HG03565 (cell line): ENCODE measurements around the gene MFN2.
"Not testable (repeated sequence)": the region's sequence is repeated elsewhere in the genome, so short reads cannot be mapped to it uniquely, and the experiment has no call there.

Experiments
- ATAC-seq: cut with Tn5 transposase; IDR thresholded peaks from one replicate; pipeline ENCODE4 v1.9.1; 2021; ENCODE audit warnings: mild to moderate bottlenecking, moderate library complexity; ENCODE audit not compliant: unreplicated experiment

The MFN2 gene

DNA sequence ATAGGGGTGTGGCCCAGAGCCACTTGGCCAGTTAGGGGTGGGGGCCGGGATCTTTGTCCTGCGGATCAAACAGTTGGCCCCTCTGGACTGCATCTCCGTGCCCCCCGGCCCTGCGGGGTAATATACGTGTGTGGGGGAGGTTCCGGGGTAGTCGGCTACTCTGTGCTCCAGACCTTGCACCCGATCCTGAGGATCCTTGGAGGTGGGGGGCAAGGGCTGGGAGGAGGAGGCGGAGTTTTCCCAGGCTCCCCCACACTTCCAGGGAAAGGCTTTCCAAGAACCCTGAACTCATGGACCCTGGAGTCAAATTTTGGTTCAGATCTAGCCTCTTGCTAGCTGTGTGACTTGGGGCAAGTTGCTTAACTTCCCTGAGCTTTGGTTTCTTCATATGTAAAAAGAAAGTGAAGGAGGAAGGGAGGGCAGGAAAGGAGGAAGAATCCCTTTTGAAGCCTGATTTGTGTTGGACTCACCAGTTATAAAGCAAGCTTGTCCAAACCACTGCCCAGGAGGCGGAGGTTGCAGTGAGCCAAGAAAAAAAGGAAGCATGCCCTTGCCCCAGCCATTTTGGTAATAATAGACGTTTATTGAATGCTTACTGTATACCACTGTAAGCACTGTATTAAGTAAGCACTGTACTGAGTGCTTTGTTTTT, 39.7 kb downstream of the MFN2 start:
- no peak for ATAC-seq

DNA sequence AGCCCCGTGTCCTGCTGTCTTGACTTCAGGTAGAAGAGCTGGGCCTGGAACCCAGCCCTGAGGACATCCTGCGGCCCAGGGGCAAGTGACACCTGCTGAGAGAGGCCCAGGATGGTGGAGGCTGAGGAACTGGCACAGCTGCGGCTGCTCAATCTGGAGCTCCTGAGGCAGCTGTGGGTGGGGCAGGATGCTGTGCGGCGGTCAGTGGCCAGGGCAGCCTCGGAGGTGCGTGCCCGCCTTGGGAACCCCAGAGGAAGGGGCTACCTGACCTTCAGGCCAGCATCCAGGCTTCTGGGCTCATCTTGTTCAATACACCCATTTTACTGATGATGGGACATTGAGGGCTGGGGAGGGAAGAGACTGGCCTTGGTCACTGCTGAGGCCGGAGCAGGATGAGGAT, 41.4 kb downstream of the MFN2 start:
- ATAC-seq = no peak

DNA sequence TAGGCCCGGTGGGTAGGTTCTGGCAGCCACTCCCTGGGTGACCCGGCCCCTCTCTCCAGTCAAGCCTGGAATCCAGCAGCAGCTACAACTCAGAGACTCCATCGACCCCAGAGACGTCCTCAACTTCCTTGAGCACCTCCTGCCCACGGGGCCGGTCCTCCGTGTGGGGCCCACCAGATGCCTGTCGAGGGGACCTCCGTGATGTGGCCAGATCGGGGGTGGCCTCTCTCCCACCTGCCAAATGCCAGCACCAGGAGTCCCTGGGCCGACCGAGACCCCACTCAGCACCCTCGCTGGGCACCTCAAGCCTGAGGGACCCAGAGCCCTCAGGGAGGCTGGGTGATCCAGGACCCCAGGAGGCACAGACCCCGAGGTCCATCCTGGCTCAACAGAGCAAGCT, 41.8 kb downstream of the MFN2 start:
- ATAC-seq = no peak

DNA sequence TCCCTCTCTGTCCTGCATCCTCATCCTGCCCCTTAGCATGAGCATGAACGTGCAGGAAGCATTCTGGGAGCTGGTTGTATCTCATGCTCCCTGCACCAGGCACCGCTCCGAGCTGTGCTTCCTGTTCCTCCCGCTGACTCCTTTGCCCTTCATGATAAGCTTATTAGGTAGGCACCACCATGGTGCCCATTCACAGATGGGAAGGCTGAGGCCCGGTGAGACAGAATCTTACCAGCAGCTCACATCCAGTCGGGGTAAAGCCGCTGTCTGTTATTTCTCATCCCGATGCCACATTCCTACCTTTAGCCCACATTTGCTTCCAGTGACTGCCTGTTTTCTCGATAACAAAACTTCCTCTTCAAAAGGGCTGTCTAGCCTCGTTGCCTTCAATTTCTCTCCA, 46.3 kb downstream of the MFN2 start:
- no peak for ATAC-seq

DNA sequence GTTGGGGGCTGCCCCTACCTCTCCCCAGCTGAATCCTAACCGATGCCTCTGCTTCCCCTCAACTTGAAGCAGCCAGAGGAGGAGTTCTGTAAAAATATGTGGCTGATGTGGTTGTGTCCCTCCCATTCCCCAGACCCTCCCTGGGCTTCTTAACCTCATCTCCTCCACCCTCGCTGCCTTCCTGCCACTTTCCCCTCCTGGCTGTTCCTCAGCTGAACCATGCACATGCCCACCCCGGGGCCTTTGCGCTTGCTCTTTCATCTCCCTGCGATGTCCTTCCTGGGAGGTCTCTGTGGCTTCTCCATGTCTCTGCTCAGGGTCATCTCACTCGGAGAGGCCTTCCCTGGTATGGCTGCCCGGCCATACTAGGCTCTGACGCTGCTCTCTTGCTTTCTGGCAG, 48.0 kb downstream of the MFN2 start:
- ATAC-seq = no peak

DNA sequence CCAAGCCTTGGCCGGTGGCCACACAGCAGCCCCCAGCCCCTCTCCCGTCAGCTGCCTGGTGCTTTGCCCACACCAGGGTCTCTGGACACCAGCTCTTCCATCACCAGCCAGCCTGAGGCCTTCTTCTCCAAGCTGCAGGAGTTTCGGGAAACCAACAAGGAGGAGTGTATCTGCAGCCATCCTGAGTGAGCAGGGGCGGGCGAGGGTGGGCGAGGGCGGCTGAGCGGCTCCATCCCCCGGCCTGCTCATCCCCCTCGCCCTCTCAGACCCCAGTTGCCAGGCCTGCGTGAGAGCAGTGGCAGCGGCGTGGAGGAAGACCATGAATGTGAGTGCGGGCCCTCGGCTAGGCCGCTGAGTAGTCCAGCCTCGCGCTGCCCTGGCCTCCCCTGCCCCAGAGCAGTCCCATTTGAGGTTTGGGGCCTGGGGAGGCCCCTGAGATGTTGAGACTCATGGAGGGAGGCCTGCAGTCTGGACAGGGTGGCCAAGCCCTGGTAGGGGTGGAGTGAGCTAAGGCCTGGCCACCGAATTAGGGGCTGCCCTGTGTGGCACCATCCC, 48.8 kb downstream of the MFN2 start:
- no peak for ATAC-seq

DNA sequence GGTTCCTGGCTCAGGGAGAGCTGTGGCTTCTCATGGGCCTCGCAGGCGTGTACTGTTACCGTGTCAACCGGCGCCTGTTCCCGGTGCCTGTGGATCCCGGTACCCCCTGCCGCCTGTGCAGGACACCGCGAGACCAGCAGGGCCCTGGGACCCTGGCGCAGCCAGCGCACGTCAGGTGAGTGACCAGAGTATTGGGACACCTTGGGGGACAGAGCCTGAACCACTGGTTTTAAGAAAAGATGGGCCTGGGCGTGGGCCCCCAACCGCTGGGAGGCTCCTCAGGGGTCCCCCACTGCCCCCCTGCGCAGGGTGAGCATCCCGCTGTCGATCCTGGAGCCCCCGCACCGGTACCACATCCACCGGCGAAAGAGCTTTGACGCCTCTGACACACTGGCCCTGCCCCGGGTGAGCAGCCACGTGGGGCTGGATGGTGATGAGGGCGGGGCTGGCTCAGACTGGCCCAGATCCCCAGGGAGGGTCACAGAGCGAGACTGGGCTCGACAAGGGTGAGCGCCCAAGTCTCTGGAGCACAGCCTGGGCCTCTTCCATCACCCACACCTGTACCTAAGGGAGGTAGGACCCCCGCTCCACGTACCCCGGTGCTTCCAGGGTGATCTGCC, 49.6 kb downstream of the MFN2 start:
- no peak for ATAC-seq

DNA sequence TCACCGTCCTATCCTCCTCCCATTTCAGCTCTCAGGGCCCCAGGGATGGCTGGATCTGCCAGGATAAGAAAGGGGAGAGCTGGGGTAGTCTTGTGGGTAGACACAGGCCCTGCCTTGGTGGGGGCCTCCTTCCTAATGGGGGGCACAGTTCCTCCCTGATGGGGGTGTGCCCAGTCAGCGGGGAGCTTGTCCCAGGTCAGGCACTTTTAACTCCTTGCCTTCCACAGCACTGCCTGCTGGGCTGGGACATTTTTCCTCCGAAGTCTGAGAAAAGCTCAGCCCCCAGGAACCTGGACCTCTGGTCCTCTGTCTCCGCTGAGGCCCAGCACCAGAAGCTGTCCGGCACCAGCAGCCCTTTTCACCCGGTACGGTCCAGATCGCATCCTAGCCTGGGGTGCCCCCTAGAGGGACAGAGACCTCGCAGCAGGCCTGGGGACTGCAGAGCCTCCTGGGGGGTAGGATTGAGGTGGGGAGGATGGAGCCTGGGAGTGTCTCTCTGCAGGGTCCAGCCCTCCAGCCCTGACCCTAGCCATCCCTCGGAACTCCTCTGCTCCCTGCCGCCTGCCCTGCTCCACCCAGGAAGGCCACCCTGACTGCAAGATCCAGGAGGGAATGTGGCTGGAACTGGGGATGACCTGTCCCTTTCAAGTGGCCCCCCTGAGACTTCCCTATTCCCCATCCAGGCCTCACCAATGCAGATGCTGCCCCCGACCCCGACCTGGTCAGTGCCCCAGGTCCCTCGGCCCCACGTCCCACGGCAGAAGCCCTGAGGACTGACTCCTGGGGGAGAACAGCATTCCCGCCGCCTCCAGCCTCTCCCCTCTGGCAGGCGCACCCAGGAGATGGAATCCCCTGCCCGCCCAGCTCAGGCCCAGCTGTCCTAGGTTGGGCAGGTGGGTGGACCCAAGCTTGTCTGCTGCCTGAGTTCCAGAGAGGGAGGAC, 51.1 kb downstream of the MFN2 start:
- ATAC-seq = no peak

DNA sequence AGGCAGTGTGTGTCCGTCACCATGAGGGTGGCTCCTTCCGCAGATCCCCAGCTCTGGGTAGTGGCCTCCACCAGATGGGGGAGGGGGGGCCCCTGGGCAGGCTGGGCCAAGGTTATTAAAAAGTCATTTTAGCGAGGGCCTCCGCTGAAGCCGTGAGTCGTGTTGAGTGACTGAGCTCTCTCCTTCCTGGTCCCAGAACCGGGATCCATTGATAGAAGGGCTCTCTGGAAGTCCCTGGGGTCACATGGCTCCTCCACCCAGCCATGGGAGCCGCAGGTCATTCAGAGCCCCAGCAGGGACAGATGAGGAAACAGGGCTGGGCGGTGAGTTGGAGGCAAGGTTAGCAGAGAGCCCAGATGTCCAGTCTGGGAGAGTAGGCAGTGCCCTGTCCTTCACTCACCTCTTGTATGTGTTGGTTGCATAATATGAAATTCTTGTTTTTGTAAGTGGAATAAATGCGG, 51.9 kb downstream of the MFN2 start:
- ATAC-seq = no peak

DNA sequence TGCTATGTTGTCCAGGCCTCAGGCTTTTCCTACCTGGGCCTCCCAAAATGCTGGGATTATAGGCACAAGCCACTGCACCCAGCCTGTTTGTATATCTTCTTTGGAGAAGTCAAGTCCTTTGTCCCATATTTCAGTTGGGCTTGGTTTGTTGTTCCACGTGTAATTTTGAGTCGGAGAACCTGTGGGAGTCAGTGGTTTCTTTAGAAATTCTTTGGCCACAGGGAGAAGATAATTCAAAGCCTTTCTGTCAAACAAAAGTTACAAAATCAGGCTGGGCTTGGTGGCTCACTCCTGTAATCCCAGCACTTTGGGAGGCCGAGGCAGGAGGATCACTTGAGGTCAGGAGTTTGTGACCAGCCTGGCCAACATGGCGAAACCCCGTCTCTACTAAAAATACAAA, 53.2 kb downstream of the MFN2 start:
- not testable (repeated sequence) for ATAC-seq

DNA sequence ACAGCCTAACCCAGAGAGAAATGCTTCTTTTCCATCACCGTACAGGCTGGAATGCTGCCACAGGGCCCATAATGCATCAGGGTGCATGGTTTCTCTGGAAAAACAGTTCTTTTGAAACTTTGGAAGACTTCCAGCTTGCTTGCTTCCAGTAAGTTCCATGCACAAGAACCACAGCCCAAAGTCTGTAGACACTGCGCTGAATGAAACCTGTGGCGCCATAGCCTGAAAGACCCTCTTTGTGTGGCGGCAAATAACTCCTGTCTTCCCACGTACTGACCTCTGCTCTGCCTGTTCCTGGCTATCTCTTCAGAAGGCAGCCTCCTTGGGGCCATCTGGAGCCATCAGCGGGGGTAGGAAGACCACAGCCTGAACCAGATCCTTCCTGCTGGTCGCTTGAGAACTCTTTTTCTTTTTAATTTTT, 54.1 kb downstream of the MFN2 start:
- ATAC-seq = no peak

DNA sequence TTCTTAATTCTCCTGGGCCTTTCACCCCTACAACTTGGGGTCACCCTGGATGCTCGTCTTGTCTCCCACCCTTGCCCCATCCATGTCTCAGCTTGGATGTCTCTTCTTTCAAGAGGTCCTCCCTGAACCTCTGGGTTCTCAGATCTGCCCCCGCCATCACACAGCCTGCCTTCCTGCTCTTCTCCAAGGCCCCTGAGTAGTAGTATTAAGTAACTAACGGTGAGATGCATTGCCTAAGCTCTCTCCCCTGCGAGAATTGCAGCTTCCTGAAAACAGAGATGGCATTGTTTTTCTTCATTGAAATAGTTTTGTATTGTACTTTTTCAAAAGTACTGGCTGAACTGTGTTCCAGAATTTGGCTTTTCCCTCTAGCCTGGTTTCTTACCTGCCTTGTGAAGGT, 55.1 kb downstream of the MFN2 start:
- ATAC-seq = no peak

DNA sequence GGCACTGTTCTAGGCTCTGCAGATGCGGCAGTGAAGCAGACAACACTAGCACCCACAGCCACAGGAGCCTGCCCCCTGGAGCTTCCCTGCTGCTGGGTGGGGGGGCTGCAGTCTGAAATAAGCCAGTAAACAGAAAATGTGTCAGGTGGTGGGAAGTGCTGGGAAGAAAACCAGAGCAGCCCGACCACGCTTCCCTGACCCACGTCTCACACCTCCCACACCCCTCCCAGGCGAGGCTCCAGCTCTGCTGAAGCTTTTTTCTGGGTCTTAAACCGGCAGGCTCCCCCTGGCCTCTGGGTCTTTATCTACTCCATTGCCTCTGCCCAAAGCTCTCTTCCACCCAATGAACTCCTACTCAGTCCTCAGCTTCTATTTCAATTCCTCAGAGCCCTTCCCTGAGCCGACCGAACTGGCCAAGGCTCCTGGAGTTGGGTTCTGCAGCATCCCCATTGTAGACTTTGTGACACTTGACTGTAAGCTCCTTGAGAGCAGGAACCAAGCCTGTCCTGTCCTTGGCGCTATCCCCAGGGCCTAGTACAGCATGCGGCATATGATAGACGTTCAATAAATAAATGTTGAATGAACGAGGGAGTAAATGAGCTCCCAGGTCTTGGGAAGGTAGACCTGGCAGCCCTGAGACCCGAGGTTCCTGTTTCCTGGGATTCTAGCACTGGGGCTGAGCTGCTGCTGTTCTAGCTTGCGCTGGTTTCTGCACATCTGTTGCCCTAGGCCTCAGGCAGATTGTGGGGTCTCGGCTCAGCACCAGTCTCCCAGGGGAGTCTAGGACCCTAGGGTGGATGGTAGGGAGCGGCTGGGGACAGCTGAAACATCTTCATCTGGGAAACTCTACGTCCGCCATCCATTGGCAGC, 57.5 kb downstream of the MFN2 start:
- no peak for ATAC-seq

DNA sequence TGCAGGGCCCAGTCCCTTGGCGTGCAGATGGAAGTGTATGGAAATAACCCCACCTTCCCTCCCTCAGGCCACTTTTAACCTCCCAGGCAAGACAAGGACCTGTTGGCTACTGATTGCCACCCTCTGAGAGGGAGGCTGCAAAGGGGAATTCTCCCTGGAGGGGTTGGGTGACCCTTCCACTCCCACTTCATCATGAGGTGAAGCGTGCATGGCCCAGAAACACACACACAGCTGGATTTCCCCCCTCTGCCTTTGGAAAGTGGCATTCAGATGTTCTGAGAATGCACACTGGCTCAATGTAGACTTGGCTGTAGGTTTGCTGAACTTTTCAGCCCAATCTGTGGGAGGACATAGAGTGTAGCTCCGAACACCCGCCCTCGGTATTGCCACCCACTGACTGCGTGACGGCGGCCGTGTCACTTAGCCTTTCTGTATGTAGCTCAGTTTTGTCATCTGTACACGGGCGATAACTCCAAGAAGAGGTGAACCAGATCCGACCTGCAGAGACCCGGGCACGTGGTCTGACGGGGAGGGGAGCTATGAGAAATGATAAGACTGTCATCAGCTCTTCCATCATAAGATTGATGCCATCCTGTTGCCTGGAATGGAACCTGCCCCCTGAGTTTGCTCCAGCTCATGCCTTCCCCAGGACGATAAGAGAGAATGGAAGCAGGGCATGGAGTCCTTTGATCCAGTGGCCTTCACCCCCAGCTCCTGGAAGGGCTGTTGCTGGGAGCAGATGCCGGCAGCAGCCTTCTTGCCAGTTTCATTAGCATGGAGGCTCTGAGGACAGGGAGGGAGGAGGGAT, 58.3 kb downstream of the MFN2 start:
- no peak for ATAC-seq

DNA sequence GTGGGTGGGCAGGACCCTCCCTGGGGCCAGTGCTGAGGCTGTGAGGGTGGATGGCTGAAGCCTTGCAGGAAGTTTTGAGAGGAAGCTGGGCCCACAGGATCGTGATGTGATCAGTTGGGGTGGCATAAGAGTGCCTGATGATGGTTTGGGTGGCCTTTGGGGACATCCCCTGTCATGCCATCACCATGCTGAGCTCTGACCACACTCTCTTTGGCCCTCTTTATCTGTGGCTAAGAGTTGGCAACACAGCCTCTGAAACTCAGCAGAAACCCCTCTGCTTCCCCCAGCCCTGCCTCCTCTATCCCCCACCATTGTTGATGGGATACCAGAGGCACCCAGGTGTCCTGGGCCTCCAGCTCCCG, 58.9 kb downstream of the MFN2 start:
- ATAC-seq = no peak

DNA sequence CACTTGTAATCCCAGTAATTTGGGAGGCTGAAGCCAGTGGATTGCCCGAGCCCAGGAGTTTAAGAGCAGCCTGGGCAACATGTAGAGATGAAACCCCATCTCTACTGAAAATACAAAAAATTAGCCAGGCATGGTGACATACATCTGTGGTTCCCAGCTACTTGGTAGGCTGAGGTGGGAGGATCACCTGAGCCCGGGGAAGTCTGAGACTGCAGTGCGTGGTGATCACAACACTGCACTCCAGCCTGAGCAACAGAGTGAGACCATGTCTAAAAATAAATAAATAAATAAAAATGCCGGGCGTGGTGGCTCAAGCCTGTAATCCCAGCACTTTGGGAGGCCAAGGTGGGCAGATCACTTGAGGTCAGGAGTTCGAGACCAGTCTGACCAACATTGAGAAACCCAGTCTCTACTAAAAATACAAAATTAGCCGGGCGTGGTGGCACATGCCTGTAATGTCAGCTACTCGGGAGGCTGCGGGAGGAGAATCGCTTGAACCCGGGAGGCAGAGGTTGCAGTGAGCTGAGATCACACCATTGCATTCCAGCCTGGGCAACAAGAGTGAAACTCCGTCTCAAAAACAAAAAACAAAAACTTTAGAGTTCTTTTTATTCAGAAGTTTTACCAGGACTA, 59.7 kb downstream of the MFN2 start:
- ATAC-seq = not testable (repeated sequence)

DNA sequence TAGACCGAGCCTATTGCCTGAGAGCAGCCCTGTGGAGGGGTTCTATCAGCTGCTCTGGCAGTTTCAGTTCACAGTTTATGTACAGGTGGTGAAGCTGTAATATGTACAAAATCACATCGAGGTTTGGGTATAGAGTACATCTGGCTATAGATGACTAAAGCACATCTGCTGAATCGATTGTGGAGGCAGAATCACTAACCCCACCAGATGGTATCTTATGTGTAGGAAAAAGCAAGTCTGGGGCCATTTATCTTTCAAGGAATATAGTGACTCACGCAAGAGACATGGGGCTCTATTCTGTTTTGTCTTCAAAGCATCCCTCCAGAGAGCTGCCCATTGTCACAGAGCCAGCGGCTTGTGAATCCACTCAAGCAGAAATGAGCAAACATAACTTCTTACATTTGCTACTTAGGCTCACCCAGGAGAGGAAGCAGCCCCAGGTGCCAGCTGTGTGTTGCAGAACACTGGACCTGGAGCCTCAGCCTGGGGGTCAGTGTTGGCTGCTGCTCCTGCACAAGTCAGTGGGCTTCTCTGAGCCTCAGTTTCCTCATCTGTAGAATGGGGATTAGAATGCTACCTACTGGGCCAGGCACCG, 60.3 kb downstream of the MFN2 start:
- peak; percentile 64 for ATAC-seq

DNA sequence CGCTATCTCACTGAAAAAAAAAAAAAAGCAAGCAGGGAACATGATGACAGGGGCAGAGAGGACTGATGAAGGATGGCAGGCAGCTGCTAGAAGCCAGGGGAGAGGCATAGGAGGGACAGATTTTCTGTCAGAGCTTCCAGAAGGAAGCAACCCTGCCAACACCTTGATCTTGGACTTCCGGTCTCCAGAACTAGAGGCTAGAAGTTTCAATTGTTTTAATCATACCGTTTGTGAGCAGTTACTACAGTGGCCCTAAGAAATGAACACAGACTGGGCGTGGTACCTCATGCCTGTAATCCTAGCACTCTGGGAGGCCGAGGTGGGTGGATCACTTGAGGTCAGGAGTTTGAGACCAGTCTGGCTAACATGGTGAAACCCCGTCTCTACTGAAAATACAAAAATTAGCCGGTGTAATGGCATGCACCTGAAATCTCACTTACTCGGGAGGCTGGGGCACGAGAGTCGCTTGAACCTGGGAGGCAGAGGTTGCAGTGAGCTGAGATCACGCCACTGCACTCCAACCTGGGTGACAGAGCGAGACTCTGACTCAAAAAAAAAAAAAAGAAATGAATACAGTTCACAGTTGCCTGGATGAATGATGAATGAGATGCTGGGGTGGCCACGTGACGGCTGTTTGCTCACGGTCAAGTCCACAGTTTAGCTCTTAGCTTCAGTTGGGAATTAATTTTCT, 64.1 kb downstream of the MFN2 start:
- not testable (repeated sequence) for ATAC-seq
